ENCODE measurements around the gene CCDC34.
A peak's percentile ranks its signal among the peaks of the same experiment; 100 is the strongest.

CCDC34 gene

DNA sequence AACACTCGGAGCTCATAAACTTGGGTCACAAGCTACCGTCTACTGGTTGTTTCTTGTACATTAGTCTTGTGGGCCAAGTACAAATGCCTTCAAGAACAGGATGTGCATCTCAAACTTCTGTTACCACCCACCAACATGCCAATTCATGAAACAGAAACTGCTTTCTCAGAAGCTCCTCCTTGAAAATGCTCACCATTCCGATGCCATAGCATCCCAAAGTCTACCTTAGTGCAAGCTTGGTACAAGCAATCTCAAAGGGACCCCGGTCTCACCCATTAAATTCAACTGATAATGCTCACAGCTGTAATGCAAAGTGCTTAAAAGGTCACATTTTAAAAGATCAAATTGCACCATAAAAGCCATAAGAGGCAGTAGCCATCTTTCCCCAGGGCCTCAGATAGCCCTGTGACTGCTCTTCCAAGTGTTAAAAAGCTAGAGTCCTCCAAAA lies 31.8 kb upstream of the CCDC34 start:
- POLR2A ChIA-PET (ENCODE audit: low non-redundant PET): no interaction called here
- no peak overlapping the region for H3K27ac ChIP-seq
- no peak for TF ChIP-seq CTCF (conservative IDR thresholded peaks at IDR 0.05; ENCODE audit: low read depth)

GRCh38 chr11:27392278-27393114 lies 29.5 kb upstream of the CCDC34 start:
- ChIA-PET CTCF (no interaction called here), POLR2A (ENCODE audit: low non-redundant PET) (no interaction called here)
- DNase-seq (ENCODE audit: low spot score): no peak
- no peak for TF ChIP-seq CTCF (conservative IDR thresholded peaks at IDR 0.05; ENCODE audit: low read depth)
- H3K27ac ChIP-seq: no peak overlapping the region

More for the DNA sequence above, 31.8 kb upstream of the CCDC34 start:
- CTCF ChIA-PET: interaction anchor here (0.7 kb wide), 1 partner anchor 8 kb away, joined by 3 read pairs; no protein-coding TSS in a partner anchor
- DNase-seq (ENCODE audit: low spot score): no peak

GRCh38 chr11:27391331-27392015 lies 28.5 kb upstream of the CCDC34 start:
- POLR2A ChIA-PET (ENCODE audit: low non-redundant PET): interaction anchor here (0.7 kb wide), 1 partner anchor 1174 kb away, joined by 3 read pairs; no protein-coding TSS in a partner anchor

DNA sequence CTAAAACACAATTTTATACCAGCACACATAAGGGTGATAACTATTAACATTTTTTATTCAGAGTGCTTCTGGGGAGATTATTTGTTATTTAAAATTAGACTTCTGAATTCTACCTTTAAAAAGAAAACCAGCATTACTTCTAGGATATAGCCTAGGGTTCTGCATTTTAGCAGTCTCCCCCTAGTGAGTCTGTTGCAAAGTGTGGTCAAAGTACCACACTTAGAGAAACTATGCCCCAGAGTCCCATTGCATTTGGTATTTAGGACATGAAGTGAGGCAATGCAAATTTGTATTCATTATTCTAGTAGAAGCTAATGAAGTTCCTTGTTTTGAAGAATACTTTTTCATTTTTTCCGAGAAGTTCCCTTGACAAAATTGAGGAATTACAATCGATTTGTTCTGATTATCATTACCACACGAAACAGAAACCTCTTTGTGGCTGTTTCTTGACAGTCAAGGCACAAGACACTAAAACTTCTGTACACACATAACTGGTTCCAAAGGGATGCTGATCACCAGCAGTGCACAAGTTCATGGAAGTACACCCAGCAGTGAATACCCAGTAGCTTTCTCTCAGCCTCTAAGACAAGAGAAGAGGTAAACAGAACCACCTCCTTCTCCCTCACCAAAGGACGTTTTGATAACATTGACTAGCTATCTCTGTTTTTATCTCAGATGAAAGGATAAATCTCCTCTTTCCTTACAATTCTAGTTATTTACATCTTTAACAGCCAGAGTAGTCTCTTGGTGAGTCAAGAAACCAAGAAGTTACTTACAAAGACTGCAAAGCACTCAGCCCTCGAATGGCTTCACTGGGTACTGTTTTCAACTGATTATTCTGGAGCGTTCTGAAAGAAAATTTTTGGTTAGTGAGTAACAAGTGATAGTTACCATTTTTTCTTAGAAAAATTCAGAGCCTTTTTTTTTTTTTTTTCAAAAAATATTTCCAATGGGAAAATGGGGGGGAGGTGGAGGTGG lies 27.6 kb upstream of the CCDC34 start:
- TF ChIP-seq CTCF (conservative IDR thresholded peaks at IDR 0.05; ENCODE audit: low read depth): no peak
- ChIA-PET CTCF (interaction anchor here (0.6 to 0.7 kb wide), 2 partner anchors 135 to 1294 kb away, joined by 3 to 7 read pairs; no protein-coding TSS in a partner anchor), POLR2A (ENCODE audit: low non-redundant PET) (no interaction called here)
- H3K27ac ChIP-seq: no peak overlapping the region
- DNase-seq (ENCODE audit: low spot score): no peak

More at GRCh38 chr11:27391331-27392015, 28.5 kb upstream of the CCDC34 start:
- no peak for TF ChIP-seq CTCF (conservative IDR thresholded peaks at IDR 0.05; ENCODE audit: low read depth)
- H3K27ac ChIP-seq: no peak overlapping the region
- CTCF ChIA-PET: no interaction called here
- DNase-seq (ENCODE audit: low spot score): peak; percentile 3

- ChIA-PET POLR2A (ENCODE audit: low non-redundant PET) (no interaction called here), CTCF (no interaction called here)
- no peak for DNase-seq (ENCODE audit: low spot score)
- no peak overlapping the region for H3K27ac ChIP-seq
- TF ChIP-seq CTCF (conservative IDR thresholded peaks at IDR 0.05; ENCODE audit: low read depth): no peak
Measured at GRCh38 chr11:27388869-27389268, 25.9 kb upstream of the CCDC34 start.

DNA sequence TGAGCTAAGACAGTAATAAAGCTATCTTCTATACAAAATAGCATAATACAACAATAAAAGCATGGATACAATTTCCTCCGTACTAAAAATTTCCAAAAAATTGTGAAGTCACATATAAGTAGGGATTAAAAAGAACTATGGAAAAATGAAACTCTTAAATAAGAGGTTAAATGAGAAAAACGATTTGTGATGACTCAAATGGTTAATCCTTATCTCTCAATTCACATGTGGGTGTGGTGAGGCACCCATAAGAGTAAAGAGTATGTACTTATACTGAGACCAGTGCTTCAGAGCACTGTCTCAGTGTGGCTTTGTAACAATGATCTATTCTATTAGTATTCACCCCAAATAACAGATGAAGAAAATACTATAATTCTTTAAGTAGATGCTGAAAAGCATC lies 25.0 kb upstream of the CCDC34 start:
- ChIA-PET CTCF (no interaction called here), POLR2A (ENCODE audit: low non-redundant PET) (no interaction called here)
- TF ChIP-seq CTCF (conservative IDR thresholded peaks at IDR 0.05; ENCODE audit: low read depth): no peak
- DNase-seq (ENCODE audit: low spot score): no peak
- H3K27ac ChIP-seq: no peak overlapping the region

All from RWPE1 (cell line).